Spleen (tissue), 7 donors: ENCODE data around the gene GSE1.

Source experiments
- POLR2A ChIP-seq, 3 donors: fragments of 450-650 bp; IDR thresholded peaks; one replicate each; pipeline ENCODE4 v1.5.1; 2017; ENCODE audit warnings: antibody characterized with exemption in 3 of 3, mild to moderate bottlenecking in 1 of 3
- POLR2AphosphoS5 ChIP-seq, 3 donors: sonication (generic); formaldehyde crosslinking; IDR thresholded peaks; one replicate each; pipeline ENCODE4 v1.5.1; 2017; ENCODE audit warnings: antibody characterized with exemption in 3 of 3
- TF ChIP-seq, protein P1 (sequence below), 11 experiments: fragments of 200-600 bp in 7 of 11; fragments of 450-650 bp in 4 of 11; sonication (generic) in 4 of 11; IDR thresholded peaks in 8 of 11; conservative IDR thresholded peaks in 3 of 11; 1 replicate in 7 of 11; 2 replicates in 4 of 11; pipeline versions ENCODE4 v1.4.0 to v1.8.0; 2016 to 2021; ENCODE audit warnings: antibody characterized with exemption in 11 of 11, inconsistent platforms in 4 of 11, mild to moderate bottlenecking in 1 of 11
- donor health status: DM: no; HTN: no; CAD: no; lungs with moderate emphysema.
- donor health status: DM: no; HTN: no; CAD: no.
- donor health status: DM: no; HTN: no; CAD: no.

- TF ChIP-seq, protein P1, sequence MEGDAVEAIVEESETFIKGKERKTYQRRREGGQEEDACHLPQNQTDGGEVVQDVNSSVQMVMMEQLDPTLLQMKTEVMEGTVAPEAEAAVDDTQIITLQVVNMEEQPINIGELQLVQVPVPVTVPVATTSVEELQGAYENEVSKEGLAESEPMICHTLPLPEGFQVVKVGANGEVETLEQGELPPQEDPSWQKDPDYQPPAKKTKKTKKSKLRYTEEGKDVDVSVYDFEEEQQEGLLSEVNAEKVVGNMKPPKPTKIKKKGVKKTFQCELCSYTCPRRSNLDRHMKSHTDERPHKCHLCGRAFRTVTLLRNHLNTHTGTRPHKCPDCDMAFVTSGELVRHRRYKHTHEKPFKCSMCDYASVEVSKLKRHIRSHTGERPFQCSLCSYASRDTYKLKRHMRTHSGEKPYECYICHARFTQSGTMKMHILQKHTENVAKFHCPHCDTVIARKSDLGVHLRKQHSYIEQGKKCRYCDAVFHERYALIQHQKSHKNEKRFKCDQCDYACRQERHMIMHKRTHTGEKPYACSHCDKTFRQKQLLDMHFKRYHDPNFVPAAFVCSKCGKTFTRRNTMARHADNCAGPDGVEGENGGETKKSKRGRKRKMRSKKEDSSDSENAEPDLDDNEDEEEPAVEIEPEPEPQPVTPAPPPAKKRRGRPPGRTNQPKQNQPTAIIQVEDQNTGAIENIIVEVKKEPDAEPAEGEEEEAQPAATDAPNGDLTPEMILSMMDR (IDR thresholded peaks at IDR 0.05 in 8 of 11, conservative IDR thresholded peaks at IDR 0.05 in 3 of 11), result no peak
- no peak for TF ChIP-seq POLR2A (IDR thresholded peaks at IDR 0.05)
- TF ChIP-seq POLR2AphosphoS5 (IDR thresholded peaks at IDR 0.05), result no peak
These were observed 48.8 kb downstream of the GSE1 start for GRCh38 chr16:85661740-85662481.
